Measurements from ENCODE around the gene RIC8A. TPM values are rescaled to one million over a fixed set of nuclear protein-coding genes. Genes with fewer than 3 reads are reported as not detected.

The RIC8A gene
- total RNA-seq, 1 experiment from 2014 or later: 101 TPM

- in situ Hi-C loops (cut with HindIII; ENCODE audit: low sequenced_read_pairs): loop anchor here (10.0 kb wide), 1 partner anchor 195 kb away; the partner anchor contains the start of gene PTDSS2
- DNase-seq (ENCODE audit: low spot score): no peak
These were observed 51.9 kb downstream of the RIC8A start for GRCh38 chr11:259413-259812.

- DNase-seq (ENCODE audit: low spot score): no peak
- in situ Hi-C loops (cut with HindIII; ENCODE audit: low sequenced_read_pairs): no loop called here
These were observed 54.1 kb downstream of the RIC8A start for GRCh38 chr11:261624-262023.

Other genes with a start within 250 kb of the RIC8A start
- not detected in 2 replicates for gene SCGB1C1, start 14.6 kb upstream of the RIC8A start, total RNA-seq (2014; rRNA removed; shearing (Covaris generic))
- 18.3 and 29.3 TPM in 2 replicates for gene BET1L, start 309 bp upstream of the RIC8A start, total RNA-seq (2014; rRNA removed; shearing (Covaris generic))
- 19.3 and 22.5 TPM in 2 replicates for gene SIRT3, start 28.6 kb downstream of the RIC8A start, total RNA-seq (2014; rRNA removed; shearing (Covaris generic))
- gene PSMD13, start 29.3 kb downstream of the RIC8A start, total RNA-seq (2014; rRNA removed; shearing (Covaris generic)): 175 and 208 TPM in 2 replicates
- gene NLRP6, start 70.7 kb downstream of the RIC8A start, total RNA-seq (2014; rRNA removed; shearing (Covaris generic)): not detected in 2 replicates
- gene PGGHG, start 81.4 kb downstream of the RIC8A start, total RNA-seq (2014; rRNA removed; shearing (Covaris generic)): 18.8 and 20.4 TPM in 2 replicates
- not detected in 2 replicates for gene IFITM5, start 91.8 kb downstream of the RIC8A start, total RNA-seq (2014; rRNA removed; shearing (Covaris generic))
- 7.8 and 31.3 TPM in 2 replicates for gene IFITM2, start 100.1 kb downstream of the RIC8A start, total RNA-seq (2014; rRNA removed; shearing (Covaris generic))
- gene IFITM1, start 106.3 kb downstream of the RIC8A start, total RNA-seq (2014; rRNA removed; shearing (Covaris generic)): 76.4 and 108 TPM in 2 replicates
- 36.2 and 45.8 TPM in 2 replicates for gene IFITM3, start 113.2 kb downstream of the RIC8A start, total RNA-seq (2014; rRNA removed; shearing (Covaris generic))
- 27.4 and 32.1 TPM in 2 replicates for gene B4GALNT4, start 161.8 kb downstream of the RIC8A start, total RNA-seq (2014; rRNA removed; shearing (Covaris generic))
- 1.1 and 7.9 TPM in 2 replicates for gene PKP3, start 186.5 kb downstream of the RIC8A start, total RNA-seq (2014; rRNA removed; shearing (Covaris generic))
- 20.6 and 31.9 TPM in 2 replicates for gene SIGIRR, start 207.3 kb downstream of the RIC8A start, total RNA-seq (2014; rRNA removed; shearing (Covaris generic))
- 0.31 and 0.98 TPM in 2 replicates for gene ANO9, start 234.3 kb downstream of the RIC8A start, total RNA-seq (2014; rRNA removed; shearing (Covaris generic))
- gene PTDSS2, start 242.6 kb downstream of the RIC8A start, total RNA-seq (2014; rRNA removed; shearing (Covaris generic)): 78.1 and 84.1 TPM in 2 replicates